NAMALWA (cell line): ENCODE results near the gene TNPO2.
"Not testable (repeated sequence)": the region's sequence is repeated elsewhere in the genome, so short reads cannot be mapped to it uniquely, and the experiment has no call there.

Source experiments
- DNase-seq: peaks from one replicate; pipeline ENCODE4 v3.0.0-alpha.2; 2015; ENCODE audit warnings: low spot score

Gene TNPO2

GRCh38 chr19:12705169-12705568 lies 18.6 kb downstream of the TNPO2 start:
- no peak for DNase-seq

GRCh38 chr19:12703046-12703445 lies 20.7 kb downstream of the TNPO2 start:
- DNase-seq, result peak; percentile 86

DNA sequence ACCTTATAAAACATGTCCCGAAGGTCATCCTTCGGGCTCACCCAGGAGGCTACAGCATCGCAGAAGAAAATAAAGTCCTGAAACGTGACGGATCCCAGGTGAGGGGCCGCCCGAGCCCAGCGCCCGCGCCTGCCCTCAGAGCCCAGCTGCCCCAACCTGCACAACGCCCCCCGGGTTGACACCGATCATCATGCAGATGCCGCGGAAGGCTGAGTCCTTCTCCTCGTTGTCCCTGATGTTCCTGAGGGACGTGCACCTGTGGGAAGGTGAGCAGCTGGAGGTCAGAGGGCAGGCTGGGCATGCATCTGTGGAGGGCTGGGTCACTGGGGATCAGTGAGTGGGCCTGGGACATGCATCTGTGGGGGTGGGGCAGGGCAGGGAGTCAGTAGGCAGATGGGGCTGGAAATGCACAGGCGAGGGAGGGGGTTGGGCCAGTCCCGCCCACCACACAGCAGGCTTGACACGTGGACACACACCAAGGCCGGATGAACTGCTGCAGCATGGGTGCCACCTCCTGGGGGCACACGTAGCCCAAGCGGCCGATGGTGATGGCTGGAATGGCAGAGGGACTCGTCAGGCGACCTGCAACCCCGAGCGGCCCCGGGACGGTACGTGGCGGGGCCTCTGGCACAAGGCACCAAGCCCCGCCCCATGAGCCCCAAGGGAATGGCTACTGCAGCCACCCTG lies 22.0 kb downstream of the TNPO2 start:
- no peak for DNase-seq

GRCh38 chr19:12698138-12698537 lies 25.6 kb downstream of the TNPO2 start:
- DNase-seq, result no peak

DNA sequence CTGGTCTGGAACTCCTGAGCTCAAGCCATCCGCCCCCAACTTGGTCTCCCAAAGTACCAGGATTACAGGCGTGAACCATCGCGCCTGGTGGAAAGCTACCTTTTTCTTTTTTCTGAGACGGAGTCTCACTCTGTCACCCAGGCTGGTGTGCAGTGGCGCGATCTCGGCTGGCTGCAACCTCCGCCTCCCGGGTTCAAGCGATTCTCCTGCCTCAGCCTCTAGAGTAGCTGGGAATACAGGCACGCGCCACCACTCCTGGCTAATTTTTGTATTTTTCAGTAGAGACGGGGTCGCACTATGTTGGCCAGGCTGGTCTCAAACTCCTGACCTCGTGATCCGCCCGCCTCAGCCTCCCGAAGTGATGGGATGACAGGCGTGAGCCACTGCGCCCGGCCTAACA lies 26.3 kb downstream of the TNPO2 start:
- DNase-seq, result not testable (repeated sequence)

DNA sequence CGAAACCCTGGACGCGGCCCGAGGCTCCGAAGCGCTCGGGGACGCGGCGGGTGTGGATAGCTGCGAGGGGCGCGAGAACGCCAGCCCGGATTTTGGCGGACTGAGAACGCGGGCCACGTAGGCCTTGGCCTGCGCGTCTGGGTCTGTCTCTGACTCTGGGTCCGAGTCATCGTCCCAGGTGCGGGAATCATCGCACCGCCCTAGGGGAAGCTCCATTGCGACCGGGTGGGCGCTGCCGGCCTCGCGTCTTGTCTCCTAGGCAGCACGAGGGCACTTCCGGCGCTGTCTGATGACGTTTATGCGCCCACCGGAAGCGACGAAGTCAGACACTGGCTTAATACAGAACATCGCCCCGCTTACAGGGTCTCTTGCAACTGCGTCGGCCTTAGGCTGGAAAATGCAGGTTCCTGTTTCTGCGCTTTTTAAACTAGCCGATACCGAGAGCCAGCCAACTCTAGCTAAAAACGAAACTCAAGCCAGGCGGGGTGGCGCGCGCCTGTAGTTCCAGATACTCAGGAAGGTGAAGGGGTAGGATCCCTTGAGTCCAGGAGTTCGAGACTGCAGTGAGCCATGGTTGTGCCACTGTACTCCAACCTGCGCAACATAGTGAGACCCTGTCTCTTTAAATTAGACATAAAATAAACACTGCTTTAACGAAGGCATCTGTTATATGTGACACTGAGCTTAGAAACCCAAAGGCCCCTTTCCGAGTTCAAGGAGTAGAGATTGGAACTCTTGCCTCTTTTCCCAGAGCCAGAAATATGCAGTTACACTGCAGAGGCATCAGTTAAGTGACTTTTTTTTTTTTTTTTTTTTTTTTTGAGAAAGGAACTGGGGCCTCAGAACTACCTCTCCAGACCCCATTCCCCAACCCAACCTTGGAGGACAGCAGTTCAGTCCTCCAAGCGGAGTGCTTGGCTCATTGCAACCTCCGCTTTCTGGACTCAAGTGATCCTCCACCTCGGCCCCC lies 27.1 kb downstream of the TNPO2 start, which contains the start of gene FBXW9:
Gene FBXW9, minus strand, starts transcription at position 266 of the 970 bp plus-strand sequence. Its CDS starts 50 bp downstream, at position 216.
- peak; percentile 98 for DNase-seq

- DNase-seq, result no peak
Observed at GRCh38 chr19:12695997-12696365, 27.8 kb downstream of the TNPO2 start.

DNA sequence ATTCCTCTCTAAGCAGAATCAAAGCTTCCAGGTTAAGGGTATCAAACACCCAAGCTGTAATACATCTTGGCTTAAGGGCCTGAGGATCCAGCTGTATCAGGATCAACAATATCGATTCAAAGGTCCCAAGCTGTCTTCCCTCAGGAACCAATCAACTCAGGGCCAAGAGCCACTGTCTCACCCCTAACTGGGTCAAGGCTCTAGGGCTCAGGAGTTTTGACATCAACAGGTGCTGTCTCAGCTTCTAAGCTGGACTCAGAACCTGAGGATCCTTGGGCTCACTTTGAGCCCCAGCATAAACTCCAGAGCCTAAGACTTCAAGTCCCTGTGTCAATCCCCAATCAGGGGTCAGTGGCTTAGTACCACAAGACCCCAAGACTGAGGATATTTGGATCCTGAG lies 28.2 kb downstream of the TNPO2 start:
- no peak for DNase-seq

DNA sequence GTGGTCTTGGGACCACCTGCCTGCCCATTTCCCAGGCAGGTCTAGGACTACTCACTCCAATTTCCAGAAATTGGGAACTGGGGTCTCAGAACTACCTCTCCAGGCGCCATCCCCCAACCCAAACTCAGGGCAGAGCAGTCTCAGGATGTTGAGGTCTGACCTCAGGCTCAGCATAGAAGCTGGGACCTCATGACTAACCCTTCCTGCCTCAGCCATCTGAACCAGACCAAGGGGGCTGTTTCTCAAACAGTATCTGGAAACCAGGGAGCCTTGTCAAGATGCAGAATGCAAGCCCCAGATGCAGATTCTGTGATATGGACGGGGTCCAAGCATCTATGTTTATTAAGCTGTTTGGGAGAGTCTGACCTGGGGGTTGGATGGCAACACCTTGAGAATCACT lies 28.6 kb downstream of the TNPO2 start:
- no peak for DNase-seq

DNA sequence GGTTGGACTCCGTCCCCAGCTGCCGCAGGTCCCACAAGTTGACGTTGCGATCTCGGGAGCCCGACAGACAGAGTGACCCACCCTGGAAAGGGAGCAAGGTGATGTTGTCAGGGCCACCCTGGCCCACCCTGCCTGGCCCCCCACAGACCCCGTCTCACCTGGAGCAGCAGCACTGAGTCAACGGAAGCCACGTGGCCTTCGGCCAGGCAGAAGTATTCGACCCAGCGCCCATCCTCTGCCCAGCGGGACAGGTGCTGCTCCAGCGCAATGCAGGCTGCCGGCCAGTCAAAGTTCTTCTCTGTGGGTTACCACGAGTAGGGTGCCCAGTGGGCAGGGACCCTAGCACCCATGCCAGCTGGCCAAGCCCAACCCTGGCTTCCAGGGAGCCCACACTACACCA lies 29.1 kb downstream of the TNPO2 start:
- no peak for DNase-seq

- no peak for DNase-seq
Observed at GRCh38 chr19:12692960-12693359, 30.8 kb downstream of the TNPO2 start.

GRCh38 chr19:12689581-12690216 lies 34.0 kb downstream of the TNPO2 start:
- DNase-seq, result no peak

DNA sequence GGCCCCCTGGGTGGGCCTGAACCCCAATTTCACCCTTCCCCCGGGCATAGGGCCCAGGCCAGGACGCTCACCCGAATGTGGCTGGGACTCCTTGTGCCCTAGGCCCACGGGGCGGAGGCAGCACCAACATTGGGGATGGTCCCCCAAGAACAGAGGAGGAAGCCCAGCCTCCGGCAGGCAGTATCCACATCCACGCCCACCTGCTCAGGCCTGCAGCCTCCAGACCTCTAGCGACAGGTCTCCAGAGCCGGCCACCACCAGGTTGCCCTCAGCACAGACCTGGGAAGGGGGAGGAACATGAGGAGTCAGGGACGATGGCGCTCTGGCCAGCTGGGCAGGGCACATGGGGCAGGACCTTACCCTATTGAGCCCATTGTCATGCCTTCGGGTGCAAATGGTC lies 34.7 kb downstream of the TNPO2 start:
- DNase-seq, result no peak

GRCh38 chr19:12687496-12688196 lies 36.1 kb downstream of the TNPO2 start, which contains the start of gene GNG14:
GNG14 (plus strand) TSS chr19:12687998; CDS start chr19:12688049, 51 bp downstream.
- peak; percentile 33 for DNase-seq

- DNase-seq, result no peak
Observed at GRCh38 chr19:12685831-12686230, 37.9 kb downstream of the TNPO2 start.

DNA sequence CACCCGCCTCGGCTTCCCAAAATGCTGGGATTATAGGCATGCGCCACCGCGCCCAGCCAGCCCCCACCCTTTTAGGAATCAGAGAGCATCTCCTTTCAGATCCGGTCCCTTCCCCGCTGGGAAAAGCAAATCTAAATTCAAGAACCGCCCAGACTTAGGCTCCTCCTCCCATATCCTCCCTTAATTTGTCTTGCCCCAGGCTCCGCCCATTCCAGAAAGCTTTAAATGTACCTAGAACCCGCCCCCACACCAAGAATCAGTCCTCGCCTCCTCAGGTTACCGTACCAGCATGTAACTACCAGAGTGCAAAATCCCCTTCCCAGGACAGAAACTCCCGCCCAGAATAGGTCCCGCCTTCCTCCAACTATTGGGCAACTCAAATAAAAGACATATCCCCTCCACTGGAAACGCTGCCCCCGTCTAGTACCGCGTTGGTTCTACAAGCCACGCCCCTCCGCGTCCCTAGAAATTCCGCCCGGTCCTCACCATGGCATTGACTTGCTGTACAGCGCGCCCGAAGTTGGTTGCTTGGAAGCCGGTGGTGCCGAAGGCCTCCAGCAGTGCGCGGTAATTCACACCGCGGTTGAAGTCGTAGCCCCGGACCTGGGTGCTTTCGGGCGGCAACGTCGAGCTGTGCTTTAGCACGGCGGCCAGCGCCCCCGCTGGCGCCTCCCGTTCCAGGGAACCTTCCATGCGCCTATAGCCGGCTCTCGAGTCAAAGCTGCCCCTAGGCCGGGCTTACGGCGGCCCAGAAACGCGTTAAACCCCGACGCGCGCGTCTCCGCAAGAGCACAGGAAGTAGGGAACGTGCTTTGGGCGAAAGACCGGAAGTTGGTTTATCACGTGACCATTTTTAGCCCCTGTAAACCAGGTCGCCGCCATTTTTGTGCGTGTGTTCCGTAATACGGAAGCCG lies 42.4 kb downstream of the TNPO2 start, which contains the start of gene DHPS:
Gene DHPS, minus strand, starts transcription at position 807 of the 914 bp plus-strand sequence. Its CDS starts 114 bp downstream, at position 693.
- DNase-seq, result peak; percentile 98

- DNase-seq, result no peak
Observed at GRCh38 chr19:12680034-12680433, 43.7 kb downstream of the TNPO2 start.

- not testable (repeated sequence) for DNase-seq
Observed at GRCh38 chr19:12678039-12678438, 45.7 kb downstream of the TNPO2 start.

- DNase-seq, result no peak
Observed at GRCh38 chr19:12676928-12677327, 46.8 kb downstream of the TNPO2 start.

DNA sequence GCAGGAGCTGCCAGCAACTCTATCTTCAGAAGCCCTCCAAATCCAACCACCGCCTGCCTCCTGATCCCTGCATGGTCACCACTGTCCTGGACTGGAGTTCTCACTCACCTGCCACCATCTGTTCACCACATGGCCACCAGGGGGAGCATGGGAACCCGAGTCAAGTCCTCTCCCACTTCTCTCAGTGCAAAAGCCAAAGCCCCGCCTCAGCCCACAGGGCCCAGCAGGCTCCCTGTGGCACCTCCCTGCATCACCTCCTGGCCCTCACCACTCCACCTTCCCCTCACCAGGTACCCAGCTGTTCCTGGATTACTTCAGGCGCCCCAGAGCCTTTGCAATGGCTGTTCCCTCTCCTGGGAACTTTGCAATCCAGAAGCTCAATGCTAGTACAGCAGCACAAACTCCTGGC lies 47.3 kb downstream of the TNPO2 start:
- peak; percentile 88 for DNase-seq

GRCh38 chr19:12675940-12676339 lies 47.8 kb downstream of the TNPO2 start:
- DNase-seq, result no peak
